Left kidney (tissue), 2 donors: ENCODE data around the gene PRRC1. TPM values are rescaled to one million over a fixed set of nuclear protein-coding genes. Genes with fewer than 3 reads are reported as not detected.

Experiments used
- DNase-seq: peaks from one replicate; pipeline ENCODE4 v3.0.0-alpha.2; 2013
- polyA plus RNA-seq: library from polyadenylated mRNA; unstranded; fragments of 120-200 nt; gene quantifications from one replicate; pipeline ENCODE4 v1.2.1, GENCODE V29; 2013; ENCODE audit not compliant: insufficient read length

The PRRC1 gene
- polyA plus RNA-seq, 1 donor = 95.7 TPM

- no peak for DNase-seq
Observed at GRCh38 chr5:127602896-127603844, 85.7 kb downstream of the PRRC1 start.

Other genes starting within 250 kb of the PRRC1 start
- 1.1 TPM for gene MEGF10, start 226.8 kb upstream of the PRRC1 start, polyA plus RNA-seq
- not detected for gene CTXN3, start 131.4 kb downstream of the PRRC1 start, polyA plus RNA-seq
- 1.5 TPM for gene CCDC192, start 185.8 kb downstream of the PRRC1 start, polyA plus RNA-seq